Prostate gland (tissue), 2 donors: ENCODE results near the gene CHIC2. TPM values are rescaled to one million over a fixed set of nuclear protein-coding genes. Genes with fewer than 3 reads are reported as not detected.

Experiments
- DNase-seq: peaks from one replicate; pipeline ENCODE4 v3.0.0-alpha.2; 2019; ENCODE audit warnings: low spot score
- H3K27ac ChIP-seq, 2 donors: fragments of 200-600 bp; sonication (generic); 2 replicates each; pipeline ENCODE4 v1.5.1; 2017 to 2019
- H3K27me3 ChIP-seq: fragments of 200-600 bp; sonication (generic); replicated peaks from 2 replicates; pipeline ENCODE4 v1.5.1; 2019; ENCODE audit not compliant: insufficient read depth
- H3K36me3 ChIP-seq, 2 donors: fragments of 200-600 bp; sonication (generic); 1 replicate in 1 of 2; 2 replicates in 1 of 2; pipeline versions ENCODE4 v1.5.1 to v1.8.1; 2017 to 2019
- H3K4me1 ChIP-seq: fragments of 200-600 bp; sonication (generic); replicated peaks from 2 replicates; pipeline ENCODE4 v1.5.1; 2019
- H3K4me3 ChIP-seq, 2 donors: fragments of 200-600 bp; sonication (generic); 2 replicates each; pipeline ENCODE4 v1.5.1; 2017 to 2019
- H3K9me3 ChIP-seq: fragments of 200-600 bp; sonication (generic); 2 replicates; pipeline ENCODE4 v1.5.1; 2017
- CTCF ChIP-seq, 4 experiments: fragments of 200-600 bp in 2 of 4; fragments of 450-650 bp in 2 of 4; sonication (generic) in 2 of 4; IDR thresholded peaks; 1 replicate in 3 of 4; 2 replicates in 1 of 4; pipeline ENCODE4 v1.5.1; 2016 to 2019; ENCODE audit warnings: antibody characterized with exemption in 4 of 4, mild to moderate bottlenecking in 2 of 4, moderate library complexity in 2 of 4
- POLR2A ChIP-seq: fragments of 450-650 bp; IDR thresholded peaks from one replicate; pipeline ENCODE4 v1.6.1; 2016; ENCODE audit warnings: antibody characterized with exemption, mild to moderate bottlenecking
- POLR2AphosphoS5 ChIP-seq: sonication (generic); formaldehyde crosslinking; IDR thresholded peaks from one replicate; pipeline ENCODE4 v1.6.1; 2017; ENCODE audit warnings: antibody characterized with exemption
- WGBS: methylation state at CpG from one replicate; pipeline ENCODE4 v1.1.5; 2018; 5-methylcytosine and 5-hydroxymethylcytosine counted together
- intact Hi-C: fragments of 100-400 bp; cut with DNase I; formaldehyde crosslinking; loops from one replicate; pipeline ENCODE4 v1.14.2; 2022
- total RNA-seq, 2 donors: library from RNA; depleted of rRNA; stranded (reverse); fragments of >200 nt; gene quantifications; one replicate each; pipeline ENCODE4 v1.1.0, GENCODE V29; 2016

CHIC2 gene
- total RNA-seq, 2 donors from 2014 or later: 38.7 to 84.8 TPM

- WGBS: 97% methylated on average over 1 of the region's 1 CpG
- intact Hi-C loops: no loop called here
- no peak for DNase-seq
- TF ChIP-seq POLR2AphosphoS5 (no peak), CTCF (IDR thresholded peaks at IDR 0.05) (no peak), POLR2A (no peak)
- Histone ChIP-seq H3K27me3 (no peaks in the 10 kb centered on the region), H3K36me3 (no peaks in the 10 kb centered on the region), H3K4me3 (no peak overlapping the region), H3K9me3 (no peaks in the 10 kb centered on the region), H3K27ac (no peak overlapping the region), H3K4me1 (no peaks in the 10 kb centered on the region)
Observed at GRCh38 chr4:54017974-54018373, 46.4 kb downstream of the CHIC2 start.

- intact Hi-C loops: no loop called here
- Histone ChIP-seq H3K4me1 (no peaks in the 10 kb centered on the region), H3K9me3 (no peaks in the 10 kb centered on the region), H3K27ac (no peak overlapping the region), H3K4me3 (no peak overlapping the region), H3K36me3 (no peaks in the 10 kb centered on the region), H3K27me3 (no peaks in the 10 kb centered on the region)
- TF ChIP-seq CTCF (IDR thresholded peaks at IDR 0.05) (no peak), POLR2A (no peak), POLR2AphosphoS5 (no peak)
- DNase-seq: no peak
- 98% methylated on average over 2 of the region's 2 CpGs for WGBS
Observed at GRCh38 chr4:54017308-54017707, 47.1 kb downstream of the CHIC2 start.

GRCh38 chr4:54016504-54016903 is 47.9 kb downstream of the CHIC2 start:
- WGBS: 46% methylated on average over 1 of the region's 1 CpG
- H3K4me3 ChIP-seq: no peak overlapping the region
- no peak for DNase-seq
- intact Hi-C loops: no loop called here
- H3K9me3 ChIP-seq: no peaks in the 10 kb centered on the region
- no peaks in the 10 kb centered on the region for H3K27me3 ChIP-seq
- no peak overlapping the region for H3K27ac ChIP-seq
- no peaks in the 10 kb centered on the region for H3K36me3 ChIP-seq
- TF ChIP-seq POLR2AphosphoS5 (no peak), CTCF (IDR thresholded peaks at IDR 0.05) (no peak), POLR2A (no peak)
- no peaks in the 10 kb centered on the region for H3K4me1 ChIP-seq

- TF ChIP-seq POLR2AphosphoS5 (no peak), POLR2A (no peak), CTCF (IDR thresholded peaks at IDR 0.05) (no peak)
- 85% methylated on average over 10 of the region's 10 CpGs for WGBS
- Histone ChIP-seq H3K36me3 (no peaks in the 10 kb centered on the region), H3K27me3 (no peaks in the 10 kb centered on the region), H3K4me1 (no peaks in the 10 kb centered on the region), H3K27ac (no peak overlapping the region), H3K4me3 (no peak overlapping the region), H3K9me3 (no peaks in the 10 kb centered on the region)
- DNase-seq: no peak
- intact Hi-C loops: no loop called here
Observed at GRCh38 chr4:54015423-54016030, 48.9 kb downstream of the CHIC2 start.

GRCh38 chr4:54014666-54015160 is 49.7 kb downstream of the CHIC2 start:
- intact Hi-C loops: no loop called here
- WGBS: 86% methylated on average over 1 of the region's 1 CpG
- Histone ChIP-seq H3K4me1 (no peaks in the 10 kb centered on the region), H3K27ac (no peak overlapping the region), H3K36me3 (no peaks in the 10 kb centered on the region), H3K27me3 (no peaks in the 10 kb centered on the region), H3K4me3 (no peak overlapping the region), H3K9me3 (no peaks in the 10 kb centered on the region)
- TF ChIP-seq POLR2A: no peak
- no peak for TF ChIP-seq POLR2AphosphoS5
- no peak for TF ChIP-seq CTCF (IDR thresholded peaks at IDR 0.05)
- no peak for DNase-seq
